K562 (cell line): ENCODE results near the gene GADD45G. TPM values are rescaled to one million over a fixed set of nuclear protein-coding genes. Genes with fewer than 3 reads are reported as not detected.

Source experiments
- ATAC-seq: fragments of 200-7000 bp; cut with Tn5 transposase; 3 replicates; pipeline ENCODE4 v1.9.1; 2020; ENCODE audit warnings: moderate library complexity
- BruUV-seq: library from RNA; stranded (reverse); fragments of 400-500 nt; replicated peaks from 2 replicates; lab custom pipeline; 2021; lab: Mats Ljungman, UMichigan
- CTCF ChIA-PET: fragments of 300-600 bp; formaldehyde crosslinking; extraction: SDS; loops from one replicate; lab custom pipeline; 2021; ENCODE audit warnings: low intra/inter-chr PET ratio; lab: Yijun Ruan, JAX
- POLR2A ChIA-PET: fragments of 300-600, 350-650 bp; sonication (Branson Sonifier 250); formaldehyde crosslinking; extraction: SDS; loops from one replicate; lab custom pipeline; 2021; ENCODE audit warnings: antibody characterized with exemption, inconsistent platforms; lab: Yijun Ruan, JAX
- DNase-seq, 4 experiments: peaks; one replicate each; pipeline versions ENCODE4 v3.0.0 to v3.0.0-alpha.2; 2011 to 2018; ENCODE audit warnings: low spot score in 3 of 4, mixed read lengths in 3 of 4; ENCODE audit errors: extremely low read depth in 1 of 4
- FAIRE-seq: peaks from 2 replicates; lab custom pipeline; 2011; peaks lifted over from hg19 to GRCh38; lab: Jason Lieb, UNC
- H2AFZ ChIP-seq: 2 replicates; pipeline ENCODE4 v1.6.0; 2011; ENCODE audit warnings: low read depth, low read length, control low read depth, inconsistent platforms
- H3K27ac ChIP-seq: fragments of 200-600 bp; 3 replicates; pipeline ENCODE4 v1.8.0; 2011; ENCODE audit warnings: low read depth, mild to moderate bottlenecking, control low read depth, inconsistent platforms, low read length, moderate library complexity, mixed read lengths; ENCODE audit errors: extremely low read depth
- H3K27me3 ChIP-seq, 2 experiments: fragments of 300-600 bp in 1 of 2; 2 replicates in 1 of 2; 3 replicates in 1 of 2; pipeline versions ENCODE4 v1.6.0 to v1.8.0; 2011; ENCODE audit warnings: inconsistent platforms in 2 of 2, low read length in 2 of 2, mild to moderate bottlenecking in 1 of 2, mixed read lengths in 1 of 2, moderate library complexity in 1 of 2; ENCODE audit not compliant: control insufficient read depth in 2 of 2, insufficient read depth in 2 of 2
- H3K36me3 ChIP-seq: fragments of 300-600 bp; 3 replicates; pipeline ENCODE4 v1.8.0; 2011; ENCODE audit warnings: mild to moderate bottlenecking, low read length, inconsistent platforms; ENCODE audit not compliant: control insufficient read depth, insufficient read depth
- H3K4me1 ChIP-seq, 2 experiments: fragments of 200-600 bp in 1 of 2; replicated peaks in 1 of 2; 2 replicates in 1 of 2; 3 replicates in 1 of 2; pipeline versions ENCODE4 v1.5.1 to v1.8.0; 2011; ENCODE audit warnings: inconsistent platforms in 2 of 2, low read length in 2 of 2, mild to moderate bottlenecking in 1 of 2, mixed read lengths in 1 of 2, moderate library complexity in 1 of 2; ENCODE audit not compliant: control insufficient read depth in 2 of 2, insufficient read depth in 2 of 2
- H3K4me2 ChIP-seq: 2 replicates; pipeline ENCODE4 v1.6.1; 2011; ENCODE audit warnings: low read length, control low read depth, inconsistent platforms, mixed read lengths; ENCODE audit not compliant: insufficient read depth
- H3K4me3 ChIP-seq: fragments of 200-600 bp; sonication (generic), shearing (Covaris generic); 2 replicates; pipeline ENCODE4 v1.5.1; 2016; ENCODE audit warnings: control low read depth, inconsistent platforms
- H3K79me2 ChIP-seq: fragments of 200-600 bp; 3 replicates; pipeline ENCODE4 v1.8.0; 2011; ENCODE audit warnings: low read length, inconsistent platforms; ENCODE audit not compliant: control insufficient read depth, insufficient read depth
- H3K9ac ChIP-seq, 2 experiments: 2 replicates each; pipeline versions ENCODE4 v1.6.0 to v1.6.1; 2011; ENCODE audit warnings: low read depth in 2 of 2, low read length in 2 of 2, control low read depth in 1 of 2, inconsistent platforms in 1 of 2, mild to moderate bottlenecking in 1 of 2, mixed read lengths in 1 of 2; ENCODE audit not compliant: insufficient read depth in 1 of 2
- H3K9me1 ChIP-seq: one replicate; pipeline ENCODE4 v1.6.0; 2011; ENCODE audit warnings: inconsistent platforms, mild to moderate bottlenecking, low read length, moderate library complexity; ENCODE audit not compliant: control insufficient read depth, insufficient read depth
- H3K9me3 ChIP-seq: replicated peaks from 2 replicates; pipeline ENCODE4 v1.5.1; 2011; ENCODE audit warnings: low read depth, low read length, inconsistent platforms; ENCODE audit not compliant: control insufficient read depth, insufficient read depth
- H4K20me1 ChIP-seq: replicated peaks from 2 replicates; pipeline ENCODE4 v1.6.1; 2011; ENCODE audit warnings: low read length, inconsistent platforms, mixed read lengths; ENCODE audit not compliant: control insufficient read depth, insufficient read depth
- CHD2 ChIP-seq: IDR thresholded peaks from 2 replicates; pipeline ENCODE4 v1.6.1; 2011; ENCODE audit warnings: low read depth, low read length
- ETS1 ChIP-seq: conservative IDR thresholded peaks from 2 replicates; pipeline ENCODE4 v1.6.1; 2011; ENCODE audit warnings: low read depth, mild to moderate bottlenecking, low read length; ENCODE audit not compliant: control insufficient read depth
- HDAC2 ChIP-seq: fragments of 450-650 bp; IDR thresholded peaks from 2 replicates; pipeline ENCODE4 v1.6.1; 2016; ENCODE audit warnings: mild to moderate bottlenecking
- HSF4 ChIP-seq: fragments of 250-450 bp; sonication (Bioruptor Pico); IDR thresholded peaks from 2 replicates; pipeline ENCODE4 v2.1.2; 2022; ENCODE audit warnings: mild to moderate bottlenecking, moderate library complexity, borderline replicate concordance
- MTF1 ChIP-seq: fragments of 250-450 bp; sonication (Bioruptor Pico); IDR thresholded peaks from 2 replicates; pipeline ENCODE4 v1.9.0; 2021; ENCODE audit warnings: moderate library complexity, mild to moderate bottlenecking, inconsistent platforms, borderline replicate concordance
- PHF21A ChIP-seq: fragments of 450-650 bp; IDR thresholded peaks from 2 replicates; pipeline ENCODE4 v1.6.1; 2017; ENCODE audit warnings: low read depth, borderline replicate concordance
- RAD21 ChIP-seq, 2 experiments: fragments of 250-450 bp in 1 of 2; fragments of 450-650 bp in 1 of 2; sonication (Bioruptor Pico) in 1 of 2; formaldehyde crosslinking in 1 of 2; IDR thresholded peaks in 1 of 2; conservative IDR thresholded peaks in 1 of 2; 2 replicates each; pipeline versions ENCODE4 v1.4.0 to v1.8.0; 2020 to 2022; ENCODE audit warnings: mild to moderate bottlenecking in 2 of 2, moderate library complexity in 1 of 2
- SMC3 ChIP-seq: conservative IDR thresholded peaks from 2 replicates; pipeline ENCODE4 v1.6.1; 2011; ENCODE audit warnings: low read depth, low read length, improper control_type of control experiment; ENCODE audit not compliant: insufficient read depth
- SOX6 ChIP-seq: fragments of 450-650 bp; IDR thresholded peaks from 2 replicates; pipeline ENCODE4 v1.6.1; 2014; ENCODE audit warnings: mild to moderate bottlenecking
- TCF7L2 ChIP-seq: fragments of 150-350 bp; IDR thresholded peaks from 2 replicates; pipeline ENCODE4 v1.6.1; 2016; ENCODE audit warnings: low read depth, mild to moderate bottlenecking, low read length, moderate library complexity
- TCFL5 ChIP-seq: fragments of 250-450 bp; sonication (Bioruptor Pico); conservative IDR thresholded peaks from 2 replicates; pipeline ENCODE4 v1.6.1; 2021; ENCODE audit warnings: mild to moderate bottlenecking, moderate library complexity, matching md5 sums
- TEAD4 ChIP-seq, 2 experiments: sonication (generic) in 1 of 2; formaldehyde crosslinking in 1 of 2; IDR thresholded peaks; 2 replicates each; pipeline versions ENCODE4 v1.6.1 to v1.8.0; 2012 to 2022; ENCODE audit warnings: borderline replicate concordance in 1 of 2, inconsistent platforms in 1 of 2, low read length in 1 of 2, mild to moderate bottlenecking in 1 of 2, missing genetic modification reagents in 1 of 2
- TFAM ChIP-seq: fragments of 250-450 bp; sonication (Bioruptor Pico); conservative IDR thresholded peaks from 2 replicates; pipeline ENCODE4 v1.5.0; 2021; ENCODE audit warnings: mild to moderate bottlenecking, moderate library complexity
- U2AF1 ChIP-seq: fragments of 200-400 bp; formaldehyde crosslinking; optimal IDR thresholded peaks from 2 replicates; pipeline ENCODE3; 2017; ENCODE audit warnings: mild to moderate bottlenecking, low read depth, low read length, moderate library complexity
- ZNF445 ChIP-seq: fragments of 250-450 bp; sonication (Bioruptor Pico); IDR thresholded peaks from 2 replicates; pipeline ENCODE4 v1.4.0; 2020; ENCODE audit warnings: low read depth, mild to moderate bottlenecking, moderate library complexity
- ZNF583 ChIP-seq: fragments of 250-450 bp; sonication (Bioruptor Pico); IDR thresholded peaks from 2 replicates; pipeline ENCODE4 v1.4.0; 2020
- WGBS: fragments of 100-300 bp; shearing (Covaris generic); methylation state at CpG from one replicate; pipeline ENCODE4 v1.1.6; 2016; ENCODE audit warnings: low coverage, mixed read lengths; ENCODE audit not compliant: insufficient coverage; ENCODE audit errors: missing lambda C conversion rate; 5-methylcytosine and 5-hydroxymethylcytosine counted together
- in situ Hi-C: fragments of 300-500 bp; cut with MboI; formaldehyde crosslinking; loops from 4 replicates; pipeline ENCODE4 v1.15.0; 2018; ENCODE audit warnings: inconsistent platforms, mixed read lengths
- intact Hi-C: fragments of 100-400 bp; cut with micrococcal nuclease; formaldehyde crosslinking; loops from 2 replicates; pipeline ENCODE4 v1.14.2; 2022
- polyA plus RNA-seq, 8 experiments: library from polyadenylated mRNA; depleted of rRNA in 4 of 8; stranded (reverse) in 5 of 8; unstranded in 3 of 8; fragments of >200 nt; fragmentation: Nextera tagmentation in 2 of 8; fragmentation: Illumina TruSeq in 1 of 8; extraction: Ambion mirVana in 2 of 8; extraction: Trizol in 1 of 8; gene quantifications; 2 replicates each; pipeline versions ENCODE4 v1.2.1 to v1.2.3, GENCODE V29; 2011 to 2014; ENCODE audit warnings: inconsistent platforms in 1 of 8, missing spikeins in 1 of 8
- total RNA-seq, 7 experiments: library from RNA; depleted of rRNA in 6 of 7; stranded (reverse); fragments of >200 nt in 6 of 7; fragmentation: Illumina TruSeq in 2 of 7; extraction: Trizol in 2 of 7; gene quantifications; 2 replicates each; pipeline versions ENCODE4 v1.2.1 to v1.2.3, GENCODE V29; 2011 to 2021; ENCODE audit warnings: low replicate concordance in 1 of 7
- TF ChIP-seq, protein P1 (sequence below): fragments of 450-650 bp; IDR thresholded peaks from 2 replicates; pipeline ENCODE4 v1.6.1; 2016
- TF ChIP-seq, protein P2 (sequence below), 3 experiments: IDR thresholded peaks in 2 of 3; conservative IDR thresholded peaks in 1 of 3; 2 replicates each; pipeline ENCODE4 v1.5.1; 2011 to 2012; ENCODE audit warnings: low read length in 3 of 3, mild to moderate bottlenecking in 3 of 3, control low read depth in 2 of 3, improper control_type of control experiment in 1 of 3, inconsistent platforms in 1 of 3, low read depth in 1 of 3, mixed read lengths in 1 of 3, moderate library complexity in 1 of 3; ENCODE audit not compliant: insufficient read depth in 2 of 3

GADD45G gene
- total and polyA plus RNA-seq, 9 of the 15 experiments (the other 6 are each of a cell fraction or from before 2014, with no cell fraction given), result 0.20 to 0.34 TPM; not detected in 7

GRCh38 chr9:89597711-89598362 lies 7.0 kb upstream of the GADD45G start:
- Histone ChIP-seq H3K4me1 (no peaks in the 10 kb centered on the region), H3K79me2 (no peaks in the 10 kb centered on the region), H2AFZ (no peak overlapping the region), H3K4me3 (no peak overlapping the region), H3K27me3 (peaks cover 0 to 10% of the 10 kb centered on the region in 2 experiments; a peak in 2 of 5 replicates), H3K9ac (no peak overlapping the region), H3K9me3 (no peaks in the 10 kb centered on the region), H4K20me1 (no peaks in the 10 kb centered on the region), H3K36me3 (no peaks in the 10 kb centered on the region), H3K4me2 (no peak overlapping the region), H3K9me1 (no peaks in the 10 kb centered on the region), H3K27ac (no peak overlapping the region)
- FAIRE-seq (peak; percentile 83), ATAC-seq (peak; percentile 78), DNase-seq (peak; percentile 23 to 62 (median 28))
- 0% methylated on average over 7 of the region's 7 CpGs for WGBS
- ChIA-PET CTCF (interaction anchor here (0.8 kb wide), 1 partner anchor 327 kb away, joined by 3 read pairs; no protein-coding TSS in a partner anchor), POLR2A (interaction anchor here (0.5 kb wide), 1 partner anchor 42 kb away, joined by 3 read pairs; no protein-coding TSS in a partner anchor)
- BruUV-seq, result no TSS peak
- intact Hi-C loops (loop anchor here (1.0 kb wide), 1 partner anchor 504 kb away; no protein-coding TSS in a partner anchor), in situ Hi-C loops (loop anchor here (25.0 kb wide), 1 partner anchor 1289 kb away; no protein-coding TSS in a partner anchor)
- TF ChIP-seq, protein P1, sequence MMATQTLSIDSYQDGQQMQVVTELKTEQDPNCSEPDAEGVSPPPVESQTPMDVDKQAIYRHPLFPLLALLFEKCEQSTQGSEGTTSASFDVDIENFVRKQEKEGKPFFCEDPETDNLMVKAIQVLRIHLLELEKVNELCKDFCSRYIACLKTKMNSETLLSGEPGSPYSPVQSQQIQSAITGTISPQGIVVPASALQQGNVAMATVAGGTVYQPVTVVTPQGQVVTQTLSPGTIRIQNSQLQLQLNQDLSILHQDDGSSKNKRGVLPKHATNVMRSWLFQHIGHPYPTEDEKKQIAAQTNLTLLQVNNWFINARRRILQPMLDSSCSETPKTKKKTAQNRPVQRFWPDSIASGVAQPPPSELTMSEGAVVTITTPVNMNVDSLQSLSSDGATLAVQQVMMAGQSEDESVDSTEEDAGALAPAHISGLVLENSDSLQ, result no peak
- TF ChIP-seq HDAC2, result no peak
- no peak for TF ChIP-seq ETS1
- TF ChIP-seq, protein P2, sequence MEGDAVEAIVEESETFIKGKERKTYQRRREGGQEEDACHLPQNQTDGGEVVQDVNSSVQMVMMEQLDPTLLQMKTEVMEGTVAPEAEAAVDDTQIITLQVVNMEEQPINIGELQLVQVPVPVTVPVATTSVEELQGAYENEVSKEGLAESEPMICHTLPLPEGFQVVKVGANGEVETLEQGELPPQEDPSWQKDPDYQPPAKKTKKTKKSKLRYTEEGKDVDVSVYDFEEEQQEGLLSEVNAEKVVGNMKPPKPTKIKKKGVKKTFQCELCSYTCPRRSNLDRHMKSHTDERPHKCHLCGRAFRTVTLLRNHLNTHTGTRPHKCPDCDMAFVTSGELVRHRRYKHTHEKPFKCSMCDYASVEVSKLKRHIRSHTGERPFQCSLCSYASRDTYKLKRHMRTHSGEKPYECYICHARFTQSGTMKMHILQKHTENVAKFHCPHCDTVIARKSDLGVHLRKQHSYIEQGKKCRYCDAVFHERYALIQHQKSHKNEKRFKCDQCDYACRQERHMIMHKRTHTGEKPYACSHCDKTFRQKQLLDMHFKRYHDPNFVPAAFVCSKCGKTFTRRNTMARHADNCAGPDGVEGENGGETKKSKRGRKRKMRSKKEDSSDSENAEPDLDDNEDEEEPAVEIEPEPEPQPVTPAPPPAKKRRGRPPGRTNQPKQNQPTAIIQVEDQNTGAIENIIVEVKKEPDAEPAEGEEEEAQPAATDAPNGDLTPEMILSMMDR (IDR thresholded peaks at IDR 0.05 in 2 of 3, conservative IDR thresholded peaks at IDR 0.05 in 1 of 3; ENCODE audit: insufficient read depth in 2 of 3, low read depth in 1 of 3, low read length in 3 of 3), result peak; percentile 61 to 74 (median 73)
- TF ChIP-seq PHF21A, result no peak
- no peak for TF ChIP-seq TFAM (CRISPR knock-in tag)
- TF ChIP-seq TEAD4 (IDR thresholded peaks at IDR 0.05; ENCODE audit: low read length), result no peak
- TF ChIP-seq TEAD4 (CRISPR knock-in tag; IDR thresholded peaks at IDR 0.05; ENCODE audit: borderline replicate concordance), result no peak
- no peak for TF ChIP-seq MTF1 (CRISPR knock-in tag)
- no peak for TF ChIP-seq TCF7L2
- no peak for TF ChIP-seq TCFL5
- TF ChIP-seq HSF4 (CRISPR knock-in tag), result no peak
- no peak for TF ChIP-seq U2AF1
- TF ChIP-seq CHD2, result no peak
- no peak for TF ChIP-seq SOX6
- TF ChIP-seq SMC3, result peak; percentile 65
- TF ChIP-seq RAD21 (CRISPR knock-in tag; conservative IDR thresholded peaks at IDR 0.05 in 1 of 2, IDR thresholded peaks at IDR 0.05 in 1 of 2), result peak; percentile 56 to 78
- no peak for TF ChIP-seq ZNF445 (CRISPR knock-in tag)
- TF ChIP-seq ZNF583 (CRISPR knock-in tag), result no peak
